GM18517 (cell line): ENCODE measurements around the gene NGFR.

Source experiments
- ATAC-seq: cut with Tn5 transposase; IDR thresholded peaks from one replicate; pipeline ENCODE4 v1.9.1; 2021; ENCODE audit warnings: mild to moderate bottlenecking, moderate library complexity; ENCODE audit not compliant: unreplicated experiment

Gene NGFR

GRCh38 chr17:49494986-49495841 is at the start of gene NGFR:
Gene NGFR, plus strand, starts transcription at chr17:49495293. Its CDS starts 125 bp downstream, at chr17:49495418.
- ATAC-seq: no peak

- ATAC-seq: no peak
These were observed 49.5 kb upstream of the NGFR start for GRCh38 chr17:49445591-49445990.

GRCh38 chr17:49447628-49448302 is 47.3 kb upstream of the NGFR start:
- ATAC-seq: no peak

- no peak for ATAC-seq
These were observed 44.9 kb upstream of the NGFR start for GRCh38 chr17:49450181-49450580.

- no peak for ATAC-seq
These were observed 44.4 kb upstream of the NGFR start for GRCh38 chr17:49450735-49451134.

GRCh38 chr17:49452201-49452600 is 42.9 kb upstream of the NGFR start:
- ATAC-seq: no peak

- ATAC-seq: no peak
These were observed 42.4 kb upstream of the NGFR start for GRCh38 chr17:49452661-49453060.

GRCh38 chr17:49454050-49454449 is 41.0 kb upstream of the NGFR start:
- no peak for ATAC-seq

GRCh38 chr17:49455272-49455861 is 39.7 kb upstream of the NGFR start:
- no peak for ATAC-seq

- ATAC-seq: no peak
These were observed 38.7 kb upstream of the NGFR start for GRCh38 chr17:49456183-49456965.

- ATAC-seq: no peak
These were observed 37.2 kb upstream of the NGFR start for GRCh38 chr17:49457564-49458535.

GRCh38 chr17:49459401-49459984 is 35.6 kb upstream of the NGFR start:
- no peak for ATAC-seq

GRCh38 chr17:49460401-49460800 is 34.7 kb upstream of the NGFR start:
- no peak for ATAC-seq

GRCh38 chr17:49461580-49461979 is 33.5 kb upstream of the NGFR start:
- ATAC-seq: no peak

- no peak for ATAC-seq
These were observed 31.0 kb upstream of the NGFR start for GRCh38 chr17:49464049-49464448.

GRCh38 chr17:49465331-49465903 is 29.7 kb upstream of the NGFR start:
- ATAC-seq: no peak

GRCh38 chr17:49466436-49466835 is 28.7 kb upstream of the NGFR start:
- no peak for ATAC-seq

GRCh38 chr17:49467175-49467574 is 27.9 kb upstream of the NGFR start:
- ATAC-seq: no peak

GRCh38 chr17:49468811-49469385 is 26.2 kb upstream of the NGFR start:
- ATAC-seq: no peak
